Stomach (tissue), 9 donors: ENCODE measurements around the gene ATF3. TPM values are rescaled to one million over a fixed set of nuclear protein-coding genes. Genes with fewer than 3 reads are reported as not detected.

Experiments
- DNase-seq, 2 donors: peaks; one replicate each; pipeline versions ENCODE4 v3.0.0 to v3.0.0-alpha.2; 2013 to 2019
- H3K27ac ChIP-seq, 5 donors: fragments of 200-600 bp in 4 of 5; sonication (generic) in 4 of 5; one replicate each; pipeline ENCODE4 v1.5.1; 2013 to 2019; ENCODE audit warnings: mild to moderate bottlenecking in 1 of 5, moderate library complexity in 1 of 5
- H3K27me3 ChIP-seq, 3 donors: fragments of 200-600 bp; sonication (generic); one replicate each; pipeline ENCODE4 v1.5.1; 2017 to 2019; ENCODE audit warnings: mixed run types in 1 of 3
- H3K36me3 ChIP-seq, 4 donors: fragments of 200-600 bp; sonication (generic); 1 replicate in 3 of 4; 2 replicates in 1 of 4; pipeline ENCODE4 v1.5.1; 2016 to 2019
- H3K4me1 ChIP-seq, 4 donors: fragments of 200-600 bp; sonication (generic); one replicate each; pipeline ENCODE4 v1.5.1; 2016 to 2019
- H3K4me3 ChIP-seq, 4 donors: fragments of 200-600 bp; sonication (generic) in 3 of 4; one replicate each; pipeline ENCODE4 v1.5.1; 2016 to 2019; ENCODE audit warnings: mild to moderate bottlenecking in 1 of 4
- H3K9me3 ChIP-seq, 4 donors: fragments of 200-600 bp; sonication (generic); one replicate each; pipeline ENCODE4 v1.5.1; 2016 to 2019
- CTCF ChIP-seq, 7 experiments: fragments of 450-650 bp in 4 of 7; fragments of 200-600 bp in 3 of 7; sonication (generic) in 3 of 7; IDR thresholded peaks; one replicate each; pipeline ENCODE4 v1.5.1; 2016 to 2019; ENCODE audit warnings: antibody characterized with exemption in 7 of 7, control low read depth in 2 of 7, mild to moderate bottlenecking in 1 of 7
- EP300 ChIP-seq: sonication (generic); formaldehyde crosslinking; IDR thresholded peaks from one replicate; pipeline ENCODE4 v1.6.1; 2017; ENCODE audit warnings: antibody characterized with exemption
- POLR2A ChIP-seq, 4 donors: fragments of 450-650 bp; IDR thresholded peaks; one replicate each; pipeline ENCODE4 v1.6.1; 2016; ENCODE audit warnings: antibody characterized with exemption in 4 of 4, control low read depth in 2 of 4, mild to moderate bottlenecking in 1 of 4, moderate library complexity in 1 of 4
- POLR2AphosphoS5 ChIP-seq, 3 donors: sonication (generic); formaldehyde crosslinking; IDR thresholded peaks; one replicate each; pipeline ENCODE4 v1.6.1; 2016; ENCODE audit warnings: antibody characterized with exemption in 3 of 3
- WGBS, 5 donors: extraction: QIAGEN DNeasy Blood & Tissue Kit in 3 of 5; methylation state at CpG; one replicate each; pipeline versions ENCODE4 v1.1.5 to v1.1.7; 2013 to 2018; 5-methylcytosine and 5-hydroxymethylcytosine counted together
- intact Hi-C: fragments of 100-400 bp; cut with DNase I; formaldehyde crosslinking; loops from one replicate; pipeline ENCODE4 v1.15.1; 2023; ENCODE audit warnings: low total_unique reads
- polyA plus RNA-seq, 3 donors: library from polyadenylated mRNA; stranded (reverse); fragments of 200-250 nt; gene quantifications; one replicate each; pipeline ENCODE4 v1.2.3, GENCODE V29; 2013
- total RNA-seq, 5 donors: library from RNA; depleted of rRNA; stranded (reverse); fragments of >200 nt; gene quantifications; one replicate each; pipeline versions ENCODE4 v1.1.0 to v1.2.3, GENCODE V29; 2014 to 2016
- donor health status: healthy with polysubstance abuse.
- donor health status: Bipolar disorder and iron deficiency.
- donor health status: healthy.

Gene ATF3
- total and polyA plus RNA-seq, 8 donors = 14.0 to 60.2 (median 33.0) TPM; not detected in 1

- intact Hi-C loops = loop anchor here (10.0 kb wide), 1 partner anchor 155 kb away; no protein-coding TSS in a partner anchor
- 81 to 98% (median 86%) methylated on average over 5 of the region's 5 CpGs for WGBS, 5 donors
These were observed 21.0 kb downstream of the ATF3 start for GRCh38 chr1:212629450-212630157.

GRCh38 chr1:212630158-212630900 lies 21.8 kb downstream of the ATF3 start:
- Histone ChIP-seq H3K9me3 (peaks cover 0 to 6% (median 2%) of the 10 kb centered on the region in 4 donors), H3K36me3 (no peaks in the 10 kb centered on the region), H3K27me3 (no peaks in the 10 kb centered on the region), H3K4me1 (peaks cover 0 to 6% (median 1%) of the 10 kb centered on the region in 4 donors), H3K4me3 (no peak overlapping the region), H3K27ac (no peak overlapping the region)
- peak; percentile 68 to 78 for DNase-seq
- 54 to 63% (median 62%) methylated on average over 13 to 16 of the region's 16 CpGs for WGBS, 5 donors
- intact Hi-C loops = no loop called here
- peak in 5 of 7 experiments; percentile 70 to 91 (median 83) for TF ChIP-seq CTCF (IDR thresholded peaks at IDR 0.05)
- TF ChIP-seq POLR2A (IDR thresholded peaks at IDR 0.05) = no peak

More at GRCh38 chr1:212629450-212630157, 21.0 kb downstream of the ATF3 start:
- Histone ChIP-seq H3K27ac (no peak overlapping the region), H3K9me3 (peaks cover 0 to 6% (median 2%) of the 10 kb centered on the region in 4 donors), H3K36me3 (no peaks in the 10 kb centered on the region), H3K4me1 (peaks cover 0 to 6% (median 0%) of the 10 kb centered on the region in 4 donors), H3K27me3 (no peaks in the 10 kb centered on the region), H3K4me3 (no peak overlapping the region)
- no peak for DNase-seq
- TF ChIP-seq POLR2AphosphoS5 (IDR thresholded peaks at IDR 0.05) (no peak), CTCF (IDR thresholded peaks at IDR 0.05) (no peak), POLR2A (IDR thresholded peaks at IDR 0.05) (no peak), EP300 (no peak)

GRCh38 chr1:212633161-212633560 lies 24.6 kb downstream of the ATF3 start:
- 55 to 69% (median 60%) methylated on average over 4 of the region's 4 CpGs for WGBS, 5 donors

More at GRCh38 chr1:212633161-212633560, 24.6 kb downstream of the ATF3 start:
- no peak for TF ChIP-seq EP300
- TF ChIP-seq POLR2AphosphoS5 (IDR thresholded peaks at IDR 0.05) = no peak
- TF ChIP-seq CTCF (IDR thresholded peaks at IDR 0.05) = no peak
- no peak for TF ChIP-seq POLR2A (IDR thresholded peaks at IDR 0.05)
- intact Hi-C loops = no loop called here
- Histone ChIP-seq H3K27ac (no peak overlapping the region), H3K4me1 (peaks cover 5 to 27% (median 22%) of the 10 kb centered on the region in 4 donors), H3K27me3 (no peaks in the 10 kb centered on the region), H3K9me3 (peaks cover 0 to 6% (median 2%) of the 10 kb centered on the region in 4 donors), H3K4me3 (no peak overlapping the region), H3K36me3 (no peaks in the 10 kb centered on the region)
- DNase-seq = no peak
